HG03571 (cell line): Measurements from ENCODE around the gene RLBP1.

Experiments
- ATAC-seq: cut with Tn5 transposase; IDR thresholded peaks from one replicate; pipeline ENCODE4 v1.9.1; 2021; ENCODE audit not compliant: unreplicated experiment

The RLBP1 gene

DNA sequence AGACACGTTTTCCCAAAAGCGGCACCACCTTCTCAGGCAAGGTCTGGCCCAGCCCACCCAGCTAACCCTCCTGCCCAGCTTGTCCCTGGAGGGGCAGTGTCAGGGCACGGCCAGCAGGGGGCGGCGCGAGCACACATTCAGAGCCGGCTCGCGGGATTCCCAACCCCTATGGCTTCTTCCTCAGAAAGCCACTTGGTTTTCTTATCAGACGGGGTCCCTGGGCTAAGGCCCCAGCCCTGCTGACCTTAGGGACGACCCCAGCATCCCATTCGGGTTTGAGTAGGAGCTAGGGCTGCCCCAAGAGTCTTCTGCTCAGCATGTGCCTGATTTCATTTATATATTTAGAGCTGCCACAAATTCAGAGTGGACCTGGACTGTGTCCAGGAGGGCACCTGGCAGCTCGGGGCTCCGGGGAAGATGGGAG lies 14.5 kb downstream of the RLBP1 start:
- ATAC-seq = peak; percentile 81

DNA sequence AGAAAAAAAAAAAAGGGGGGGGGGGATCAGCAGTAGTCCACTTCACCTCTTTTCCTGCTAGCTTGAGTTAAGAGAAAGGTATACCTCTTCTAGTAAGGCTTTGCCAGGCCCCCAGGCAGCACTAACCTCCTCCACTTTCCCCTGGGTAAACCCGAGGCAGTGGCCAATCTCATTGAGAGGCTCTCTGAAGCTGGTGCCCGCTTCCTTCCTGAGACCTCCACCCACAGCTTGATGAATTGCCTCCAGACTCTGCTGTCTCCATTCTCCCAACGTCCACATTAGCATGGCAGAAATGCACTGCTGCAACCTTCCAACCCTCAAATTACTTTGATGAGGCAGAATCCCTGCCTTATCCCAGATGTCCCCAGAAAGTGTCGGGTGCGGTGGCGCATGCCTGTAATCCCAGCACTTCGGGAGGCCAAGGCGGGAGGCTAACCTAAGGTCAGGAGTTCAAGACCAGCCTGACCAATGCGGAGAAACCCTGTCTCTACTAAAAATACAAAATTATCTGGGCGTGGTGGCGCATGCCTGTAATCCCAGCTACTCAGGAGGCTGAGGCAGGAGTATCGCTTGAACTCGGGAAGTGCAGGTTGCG lies 15.3 kb downstream of the RLBP1 start:
- no peak for ATAC-seq

DNA sequence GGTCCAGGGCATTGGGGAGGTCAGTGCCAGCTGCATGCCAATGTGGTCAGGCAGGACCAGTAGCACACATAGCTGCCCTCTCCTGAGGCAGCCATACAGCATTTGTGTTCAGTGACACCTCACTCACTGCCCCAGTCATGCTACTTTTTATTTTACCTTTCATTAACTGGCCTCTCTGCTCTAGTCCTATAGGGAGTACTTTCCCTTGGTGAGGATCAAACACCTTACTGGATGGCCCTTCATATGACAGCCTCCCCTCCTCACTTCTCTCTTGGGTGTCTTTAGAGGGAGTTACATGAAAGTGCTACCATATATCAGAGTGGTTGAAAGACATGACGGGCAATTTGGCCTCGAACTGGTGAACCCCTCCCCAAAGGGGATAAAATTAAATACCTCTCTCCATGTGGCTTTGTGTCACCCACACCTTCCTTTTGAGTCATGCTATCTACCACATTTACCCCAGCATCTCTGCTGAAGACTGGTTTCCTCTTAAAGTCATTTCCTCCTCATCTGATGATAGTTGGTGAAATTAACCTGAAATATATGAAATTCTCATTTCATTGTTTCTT lies 17.6 kb downstream of the RLBP1 start:
- ATAC-seq = no peak

DNA sequence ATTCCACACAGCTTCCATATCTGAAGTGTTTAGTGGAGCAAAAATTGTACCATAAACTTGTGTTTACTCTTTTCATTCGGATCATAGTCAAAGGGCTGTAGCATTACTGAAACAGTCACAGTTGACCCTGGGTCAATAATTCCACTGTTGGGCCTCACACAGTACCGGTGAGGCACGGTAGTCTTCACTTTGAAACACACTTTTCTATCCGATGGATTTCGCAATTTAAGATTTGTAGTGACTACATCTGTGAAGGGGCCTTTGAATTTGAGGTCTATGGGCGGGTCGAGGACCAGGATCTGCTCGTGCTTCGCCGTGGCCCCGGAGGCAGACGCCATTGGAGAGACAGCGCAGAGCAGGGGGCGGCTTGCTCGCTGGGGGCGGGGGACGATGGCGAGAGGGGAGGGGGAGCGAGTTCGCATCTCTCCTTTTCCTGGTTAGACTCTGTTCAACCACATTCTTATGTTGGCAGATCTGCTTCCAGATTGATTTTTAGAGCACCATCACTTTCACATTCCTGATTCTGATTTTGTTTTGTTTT lies 19.8 kb downstream of the RLBP1 start:
- no peak for ATAC-seq

DNA sequence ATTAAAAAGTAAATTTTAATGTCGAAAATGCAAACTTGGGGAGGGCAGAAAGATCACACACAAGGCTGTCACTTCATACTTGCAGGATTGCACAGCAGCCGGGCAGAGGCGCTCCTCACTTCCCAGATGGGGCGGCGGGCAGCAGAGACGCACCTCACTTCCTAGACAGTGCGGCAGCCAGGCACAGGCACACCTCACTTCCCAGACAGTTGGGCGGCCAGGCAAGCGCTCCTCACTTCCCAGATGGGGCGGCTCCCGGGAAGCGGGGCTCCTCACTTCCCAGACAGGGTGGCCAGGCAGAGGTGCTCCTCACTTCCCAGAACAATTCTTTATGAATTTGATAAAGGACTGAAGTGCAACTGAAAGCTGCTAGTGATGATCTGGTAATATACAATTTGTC lies 21.2 kb downstream of the RLBP1 start:
- ATAC-seq = no peak

DNA sequence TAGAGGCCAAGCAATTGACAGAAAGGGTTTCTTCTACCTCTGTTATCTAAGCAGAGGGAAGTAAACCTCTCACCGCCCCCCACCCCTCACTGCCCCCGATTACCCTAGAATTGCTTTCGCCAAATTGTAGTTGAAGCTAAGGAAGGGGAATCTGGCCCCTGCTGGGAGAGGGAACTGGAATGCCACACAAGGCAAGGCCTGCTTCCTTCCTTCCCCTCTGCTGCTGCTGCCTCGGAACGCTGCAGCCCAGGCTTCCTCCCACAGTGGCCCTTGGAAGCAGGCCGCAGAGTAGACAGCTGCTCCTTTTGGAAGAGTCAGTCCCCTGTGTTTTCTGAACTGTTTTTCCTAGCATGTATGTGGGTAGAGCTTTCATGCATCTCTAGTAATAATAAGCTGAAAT lies 21.6 kb downstream of the RLBP1 start:
- no peak for ATAC-seq

DNA sequence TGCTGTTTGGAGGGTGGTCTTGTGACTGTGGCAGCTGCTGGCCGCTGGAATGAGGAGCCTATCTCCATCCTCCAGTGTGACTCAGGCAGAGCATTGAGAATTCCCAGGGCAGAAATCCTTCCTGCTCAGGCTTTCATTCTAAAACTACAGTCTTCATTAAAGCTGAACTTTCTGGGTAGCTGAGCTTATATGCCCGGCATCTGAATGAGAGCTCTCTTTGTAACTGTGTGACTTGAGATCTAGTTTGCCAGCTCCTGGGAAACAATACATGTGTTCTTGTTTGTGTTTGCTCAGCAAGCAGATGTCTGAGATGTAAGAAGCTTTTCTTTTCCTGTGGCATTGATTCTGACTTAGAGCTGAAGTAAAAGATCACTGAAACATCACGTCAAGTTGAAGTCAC lies 22.4 kb downstream of the RLBP1 start:
- no peak for ATAC-seq

DNA sequence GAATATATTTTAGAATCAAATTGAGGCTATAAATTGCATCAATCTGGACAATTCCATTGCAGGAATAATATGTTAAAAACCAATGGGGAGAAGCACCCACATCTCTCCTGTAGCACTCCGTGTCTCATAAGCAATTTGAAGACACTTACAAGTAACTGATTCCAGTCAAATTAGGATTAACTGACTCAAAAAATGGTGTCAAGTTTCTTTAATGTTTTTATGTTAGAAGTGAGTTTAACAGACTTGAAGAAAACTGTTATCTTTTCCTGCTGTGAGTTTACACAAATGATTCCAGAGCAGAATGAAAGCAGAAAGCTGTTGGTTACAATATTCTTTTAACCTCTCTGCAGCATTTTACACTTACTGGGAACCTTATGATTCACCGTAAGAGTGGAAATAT lies 23.2 kb downstream of the RLBP1 start:
- no peak for ATAC-seq

DNA sequence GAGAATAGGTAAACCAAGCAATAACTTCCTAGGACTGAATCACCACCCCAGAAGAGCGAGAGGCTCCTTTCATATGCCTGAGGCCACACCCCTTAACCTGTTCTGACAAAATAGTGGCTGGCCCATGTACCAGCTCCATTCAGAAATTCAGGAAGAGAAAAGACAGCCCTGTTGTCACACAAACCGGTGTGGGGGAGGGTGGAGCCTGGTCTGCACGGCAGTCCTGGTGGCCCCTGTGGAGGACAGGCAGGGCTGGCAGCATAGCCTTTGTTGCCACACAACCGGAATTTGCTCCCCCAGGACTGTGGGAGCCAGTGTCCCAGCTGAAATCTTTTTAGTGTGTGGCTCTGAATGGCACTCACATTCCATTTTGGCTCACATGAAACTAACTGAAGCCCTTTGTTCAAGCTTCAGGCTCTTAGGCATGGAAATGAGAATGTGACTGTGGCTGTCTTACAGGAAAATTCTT lies 23.8 kb downstream of the RLBP1 start:
- no peak for ATAC-seq

DNA sequence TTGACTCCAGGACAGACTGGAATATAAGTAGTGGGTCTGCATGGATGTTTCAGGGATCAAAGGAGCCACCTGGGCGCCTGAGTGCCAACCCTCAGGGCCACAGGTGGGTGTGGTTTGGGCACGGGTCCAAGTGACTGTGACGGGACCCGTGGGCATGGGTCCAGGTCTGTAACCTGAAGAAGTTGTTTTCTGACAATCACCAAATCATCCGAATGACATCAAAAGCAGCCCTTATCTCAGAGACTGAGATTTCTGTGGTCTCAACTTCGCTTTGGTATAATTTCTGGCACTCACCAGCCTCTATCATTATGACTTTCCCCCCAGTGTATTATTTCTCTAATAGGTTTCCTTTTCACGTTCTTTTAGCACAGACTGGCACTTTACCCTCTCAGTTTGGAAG lies 24.4 kb downstream of the RLBP1 start:
- ATAC-seq = no peak

DNA sequence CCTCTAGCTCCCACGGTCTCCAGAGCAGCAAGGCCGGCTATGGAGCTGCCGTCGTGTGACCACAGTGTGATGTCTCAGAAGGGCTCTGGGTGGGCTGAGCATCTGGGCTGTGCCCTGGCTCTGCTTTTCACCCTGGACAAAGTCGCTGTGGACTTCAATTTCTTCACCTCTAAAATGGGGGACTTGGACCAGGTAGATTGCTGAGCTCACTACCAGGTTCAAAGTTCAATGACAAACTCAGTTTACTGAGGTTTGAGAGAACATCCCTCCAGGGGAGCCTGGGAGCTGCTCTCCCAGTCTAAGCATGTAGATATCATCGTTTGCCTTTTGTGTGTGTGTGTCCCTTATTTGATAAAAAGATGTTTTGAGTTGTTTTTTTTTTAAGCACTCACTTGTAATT lies 25.1 kb downstream of the RLBP1 start:
- ATAC-seq = no peak

DNA sequence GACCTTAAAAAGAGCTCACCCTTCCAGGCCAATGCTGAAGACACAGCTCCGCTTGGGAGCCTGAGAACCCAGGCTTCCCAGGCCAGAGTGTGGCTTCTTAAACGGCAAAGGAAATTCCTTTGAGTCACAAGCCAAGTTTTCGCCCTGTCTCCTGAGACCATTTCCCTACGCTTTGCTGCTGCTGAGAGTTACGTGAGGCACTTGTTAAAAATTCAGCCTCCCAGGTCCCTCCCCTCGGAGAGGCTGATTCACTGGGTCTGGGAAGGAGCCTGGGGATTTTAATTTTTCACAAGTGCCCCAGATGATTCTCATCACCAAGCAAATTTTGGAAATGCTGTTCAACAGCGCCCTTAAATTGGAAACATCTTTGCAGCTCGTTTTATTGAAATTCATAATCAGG lies 25.5 kb downstream of the RLBP1 start:
- ATAC-seq = no peak

DNA sequence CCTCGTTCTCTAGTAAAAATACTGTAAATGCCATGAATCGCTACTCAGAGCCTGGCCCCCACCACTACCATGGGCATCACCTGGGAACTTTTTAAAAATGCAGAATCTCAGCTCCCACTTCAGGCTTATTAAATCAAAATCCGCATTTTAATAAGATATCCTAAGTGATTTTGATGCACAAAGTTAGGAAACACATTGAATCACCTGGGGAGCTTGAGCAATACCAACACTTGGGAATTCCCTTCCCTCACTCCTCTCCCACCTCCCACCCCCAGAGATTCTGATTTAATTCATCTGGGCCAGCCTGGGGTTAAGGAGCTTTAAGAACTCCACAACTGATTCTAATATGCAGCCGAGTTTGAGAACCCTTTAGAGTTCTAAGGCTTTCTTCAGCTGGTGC lies 26.8 kb downstream of the RLBP1 start:
- no peak for ATAC-seq

DNA sequence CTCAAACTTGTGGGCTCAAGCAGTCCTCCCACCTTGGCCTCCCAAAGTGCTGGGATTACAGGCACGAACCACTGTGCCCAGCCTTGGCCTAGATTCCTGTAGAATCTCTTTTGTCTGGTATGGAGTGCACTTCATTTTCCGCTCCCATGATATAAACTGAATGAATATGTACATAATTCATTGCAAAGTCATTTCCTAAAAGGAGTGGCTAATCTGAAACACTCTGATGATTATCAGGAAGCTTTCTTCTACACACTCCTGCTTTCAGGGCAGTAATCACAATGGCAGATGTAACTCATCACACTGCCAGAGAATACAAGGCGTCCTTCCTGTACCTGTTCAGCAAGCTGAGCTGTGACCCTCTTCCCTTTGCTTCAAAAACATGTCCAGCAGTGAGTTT lies 28.6 kb downstream of the RLBP1 start:
- ATAC-seq = no peak

DNA sequence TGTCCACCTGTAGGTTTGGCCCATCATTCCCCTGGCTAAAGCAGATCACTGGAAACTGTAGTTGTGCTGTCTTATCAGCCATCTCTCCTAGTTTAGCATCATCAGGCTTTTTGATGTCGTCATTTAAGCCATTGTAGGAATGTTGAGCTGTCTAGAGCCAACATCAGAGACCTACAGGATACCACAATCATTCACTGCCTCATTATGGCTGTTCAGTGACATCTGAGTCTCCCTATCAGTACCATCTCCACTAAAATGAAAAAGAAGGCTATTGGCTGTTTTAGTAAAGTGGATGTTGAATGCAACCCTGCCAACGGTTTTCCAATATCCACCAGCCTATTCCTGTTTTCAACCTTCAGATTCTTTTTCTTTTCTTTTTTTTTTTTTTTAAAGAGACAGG lies 29.2 kb downstream of the RLBP1 start:
- ATAC-seq = no peak

DNA sequence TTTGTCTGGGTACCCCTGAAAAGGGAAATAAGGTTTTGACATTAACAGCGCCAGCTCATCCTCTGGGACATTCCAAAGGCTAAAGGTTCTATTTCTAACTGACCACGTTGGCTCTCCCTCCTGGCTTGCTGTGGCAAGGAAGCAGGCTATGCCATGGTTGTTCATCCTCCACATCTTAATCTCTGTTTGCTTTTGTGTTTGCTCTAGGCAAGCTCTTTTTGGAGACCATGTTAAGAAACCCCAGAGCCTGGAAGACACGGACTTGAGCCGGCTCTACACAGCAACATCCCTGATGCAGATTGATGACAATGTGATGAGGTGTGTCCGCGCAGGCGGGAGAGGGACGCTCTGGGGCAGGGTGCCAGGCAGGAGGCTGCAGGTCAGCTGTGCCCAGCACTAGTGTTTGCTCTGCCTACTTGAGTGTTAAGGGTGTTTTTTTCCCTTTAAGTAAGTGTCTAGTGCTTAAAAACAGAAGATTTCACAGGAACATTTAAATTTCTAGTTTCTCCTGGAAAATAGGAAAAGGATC lies 33.3 kb downstream of the RLBP1 start:
- ATAC-seq = no peak

DNA sequence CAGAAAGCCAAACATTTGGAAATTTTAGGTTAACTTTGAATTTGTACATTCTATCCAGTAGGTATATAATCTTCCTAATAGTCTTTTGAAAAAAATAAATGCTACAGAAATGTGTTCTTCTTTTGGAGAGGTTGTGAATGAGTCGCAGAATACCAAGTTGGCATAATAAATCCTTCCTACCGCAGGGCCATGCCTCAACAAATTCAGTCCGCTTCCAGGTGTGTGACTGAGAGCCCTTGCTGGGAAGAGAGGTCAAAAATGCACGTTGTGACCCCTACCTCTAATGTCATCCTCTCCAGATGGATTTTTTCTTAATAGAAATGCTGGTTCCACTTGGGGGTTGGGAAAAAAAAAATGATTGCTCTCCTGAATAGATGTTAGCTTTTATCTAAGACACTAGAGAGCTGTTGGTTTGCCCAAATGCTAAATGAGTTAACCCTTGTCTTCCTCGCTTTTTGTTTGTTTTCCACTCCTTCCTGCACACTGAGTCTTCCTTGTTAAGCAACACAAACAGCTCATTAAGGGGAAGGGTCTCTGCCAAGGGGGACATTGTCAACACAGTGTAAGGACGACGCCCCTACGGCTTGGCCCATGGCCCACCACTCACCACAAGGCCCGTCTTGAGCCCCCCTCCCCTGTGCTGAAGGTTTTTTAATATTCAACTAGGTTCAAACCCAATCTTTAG lies 33.9 kb downstream of the RLBP1 start:
- no peak for ATAC-seq

DNA sequence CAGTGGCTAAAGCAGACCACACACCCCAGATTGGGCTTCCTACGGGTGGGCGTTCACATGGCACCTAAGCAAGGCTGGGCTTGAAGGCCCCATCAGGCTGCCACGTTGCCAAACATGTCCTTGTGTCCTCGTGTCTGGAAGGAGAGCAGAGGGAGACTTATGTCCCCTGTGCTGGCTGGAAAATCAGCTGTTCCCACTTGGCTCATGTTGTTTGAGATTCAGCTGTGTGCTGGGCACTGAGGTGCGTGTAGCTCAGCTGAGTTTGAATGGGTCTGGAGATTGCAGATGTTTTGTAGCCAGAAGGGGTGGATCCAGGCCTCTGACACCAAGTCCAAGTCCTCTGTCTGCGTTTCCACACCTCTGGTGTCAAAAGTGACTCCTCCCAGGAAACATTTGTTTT lies 34.6 kb downstream of the RLBP1 start:
- ATAC-seq = no peak

DNA sequence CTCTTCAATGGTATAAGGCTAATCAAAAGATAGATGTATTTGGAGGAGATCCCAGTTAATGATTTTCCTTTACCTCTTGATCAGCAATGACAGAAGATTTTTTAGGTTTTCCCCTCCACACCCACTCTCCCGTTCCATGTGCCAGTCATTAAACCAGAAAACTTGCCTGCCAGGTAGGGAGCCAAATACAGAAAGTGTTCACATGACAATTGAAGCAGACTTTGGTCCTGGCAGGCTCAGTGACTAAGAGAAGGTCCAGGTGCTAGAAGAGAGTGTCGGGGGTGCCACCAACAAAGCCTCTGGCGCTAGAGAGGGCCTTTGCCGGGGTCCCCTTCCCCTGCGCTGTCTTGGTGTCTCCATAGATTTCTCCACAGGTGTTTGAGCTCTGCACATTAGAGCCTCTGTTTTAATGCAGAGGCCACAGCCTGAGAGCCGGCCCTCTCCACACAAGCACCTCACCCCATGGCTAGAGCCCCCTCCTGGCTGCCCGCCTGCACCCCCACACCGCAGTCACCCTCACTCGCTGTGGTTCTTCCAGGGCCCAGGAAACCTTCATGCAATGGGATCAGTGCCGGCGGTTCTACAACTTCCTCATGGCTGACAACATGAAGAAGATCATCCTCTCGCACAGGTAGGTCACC lies 36.4 kb downstream of the RLBP1 start:
- no peak for ATAC-seq

DNA sequence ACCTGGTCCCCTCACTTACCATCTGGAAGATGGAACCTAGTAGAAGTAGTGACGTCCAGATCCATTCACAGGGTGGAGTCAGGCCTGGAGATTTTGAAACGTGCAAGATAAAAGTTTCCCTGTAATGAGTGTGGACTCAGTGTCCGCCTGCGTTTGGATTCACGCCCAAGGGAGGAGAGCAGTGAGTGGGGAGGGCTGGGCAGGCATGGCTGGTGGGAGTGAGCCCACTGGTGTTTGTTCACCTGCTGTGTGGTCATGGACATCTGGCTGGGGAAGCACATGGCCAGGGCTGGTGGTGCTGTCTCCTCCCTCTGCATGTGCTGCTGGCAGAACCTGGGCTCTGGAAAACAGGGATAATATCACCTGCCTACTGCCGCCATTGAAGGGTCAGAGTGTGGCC lies 37.0 kb downstream of the RLBP1 start:
- no peak for ATAC-seq

DNA sequence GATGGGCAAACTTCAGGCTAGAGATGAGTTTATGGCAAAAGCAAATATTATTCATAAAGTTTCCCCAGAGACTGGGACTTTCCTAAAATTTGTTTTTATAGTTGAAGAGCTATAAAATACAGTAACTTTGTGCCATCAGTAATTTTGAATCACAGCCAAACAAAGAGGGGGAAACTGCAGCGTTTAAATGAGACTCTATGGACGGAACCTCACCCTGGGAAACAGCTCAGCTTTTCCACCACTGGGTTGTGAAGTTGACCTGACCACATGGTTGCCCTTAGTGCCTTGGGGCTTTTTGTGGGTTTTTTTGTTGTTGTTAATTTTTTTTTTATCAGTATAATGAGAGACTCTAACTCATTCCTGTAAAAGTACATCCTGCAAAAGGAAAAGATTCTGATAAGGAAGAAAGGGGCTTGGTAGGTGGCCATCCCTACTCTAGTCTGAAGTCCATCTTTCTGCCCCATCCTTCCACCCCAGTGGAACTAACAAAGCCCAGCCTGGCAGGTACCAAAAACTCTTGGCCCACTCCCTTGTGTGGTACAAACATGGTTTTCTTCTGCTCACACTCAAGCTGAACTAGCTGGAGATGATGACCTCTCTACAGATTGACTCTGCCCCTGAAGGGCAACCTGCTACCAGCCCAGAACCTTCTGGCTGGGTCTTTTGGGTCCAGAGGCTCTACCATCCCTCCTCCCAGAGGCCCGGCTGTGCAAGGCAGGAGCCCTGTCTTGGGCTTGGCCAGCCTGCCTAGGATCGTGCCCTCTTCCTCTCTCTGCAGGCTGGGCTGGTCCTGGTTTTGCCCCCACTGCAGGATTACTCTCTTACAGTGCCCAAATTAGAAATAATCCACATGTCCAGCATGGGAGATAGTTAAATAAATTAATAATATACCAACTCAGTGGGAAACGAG lies 41.2 kb downstream of the RLBP1 start:
- ATAC-seq = no peak
